Calu3 (cell line): ENCODE measurements around the gene NHSL2. TPM values are rescaled to one million over a fixed set of nuclear protein-coding genes. Genes with fewer than 3 reads are reported as not detected.

Source experiments
- BruUV-seq: library from RNA; stranded (reverse); fragments of 400-500 nt; replicated peaks from 2 replicates; lab custom pipeline; 2021; lab: Mats Ljungman, UMichigan
- CTCF ChIA-PET: fragments of 300-600 bp; sonication (Branson Sonifier 250); formaldehyde crosslinking; loops from one replicate; lab custom pipeline; 2022; ENCODE audit warnings: antibody characterized with exemption; lab: Charles Lee
- DNase-seq: peaks from one replicate; pipeline ENCODE4 v3.0.0; 2022
- H3K27ac Mint-ChIP-seq: one replicate; pipeline ENCODE4 v1.8.0; 2022; ENCODE audit warnings: mixed read lengths; ENCODE audit not compliant: unreplicated experiment
- H3K27me3 Mint-ChIP-seq: one replicate; pipeline ENCODE4 v1.8.0; 2022; ENCODE audit warnings: mixed read lengths; ENCODE audit not compliant: unreplicated experiment
- H3K36me3 Mint-ChIP-seq: one replicate; pipeline ENCODE4 v1.8.0; 2022; ENCODE audit warnings: mild to moderate bottlenecking, moderate library complexity, mixed read lengths; ENCODE audit not compliant: insufficient read depth, unreplicated experiment
- H3K4me1 Mint-ChIP-seq: one replicate; pipeline ENCODE4 v1.8.0; 2022; ENCODE audit warnings: mild to moderate bottlenecking, low read depth, mixed read lengths; ENCODE audit not compliant: unreplicated experiment
- H3K4me3 Mint-ChIP-seq: one replicate; pipeline ENCODE4 v1.8.0; 2022; ENCODE audit warnings: mild to moderate bottlenecking, low read depth, moderate library complexity, mixed read lengths; ENCODE audit not compliant: unreplicated experiment
- H3K9me3 Mint-ChIP-seq: one replicate; pipeline ENCODE4 v1.8.0; 2022; ENCODE audit warnings: low read depth, mixed read lengths; ENCODE audit not compliant: unreplicated experiment
- CTCF ChIP-seq: fragments of 200-600 bp; IDR thresholded peaks from one replicate; pipeline ENCODE4 v1.8.0; 2022; ENCODE audit warnings: antibody characterized with exemption; ENCODE audit not compliant: unreplicated experiment
- intact Hi-C: fragments of 100-400 bp; cut with micrococcal nuclease; formaldehyde crosslinking; loops from one replicate; pipeline ENCODE4 v1.10.0; 2022; ENCODE audit not compliant: unreplicated experiment
- total RNA-seq: library from RNA; stranded (reverse); gene quantifications from 2 replicates; pipeline ENCODE4 v1.2.3, GENCODE V29; 2022

The NHSL2 gene
- total RNA-seq, 1 experiment from 2014 or later: 0.09 TPM

DNA sequence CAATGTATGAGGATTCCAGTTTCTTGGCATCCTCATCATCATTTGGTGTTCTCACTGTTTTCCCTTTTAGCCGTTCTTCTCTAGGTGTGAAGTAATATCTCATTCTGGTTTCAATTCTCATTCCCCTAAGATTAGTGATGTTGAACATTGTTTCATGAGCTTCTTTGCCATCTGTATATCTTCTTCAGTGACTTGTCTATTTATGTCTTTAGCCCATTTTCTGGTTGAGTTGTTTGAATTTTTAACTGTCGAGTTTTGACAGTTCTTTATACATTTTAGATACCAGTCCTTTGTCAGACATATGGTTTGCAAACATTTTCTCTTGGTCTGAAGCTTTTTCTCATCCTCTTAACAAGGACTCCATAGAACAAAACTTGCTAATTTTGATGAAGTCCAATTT is 101.1 kb downstream of the NHSL2 start:
- peaks cover 94% of the 10 kb centered on the region for H3K27me3 Mint-ChIP-seq
- intact Hi-C loops: no loop called here
- no TSS peak for BruUV-seq
- no peaks in the 10 kb centered on the region for H3K9me3 Mint-ChIP-seq
- no peak overlapping the region for H3K27ac Mint-ChIP-seq
- no peaks in the 10 kb centered on the region for H3K4me1 Mint-ChIP-seq
- no peak for TF ChIP-seq CTCF
- CTCF ChIA-PET: no interaction called here
- DNase-seq: no peak
- H3K36me3 Mint-ChIP-seq: no peaks in the 10 kb centered on the region
- H3K4me3 Mint-ChIP-seq: no peak overlapping the region

- TF ChIP-seq CTCF: no peak
- no TSS peak for BruUV-seq
- intact Hi-C loops: no loop called here
- H3K27ac Mint-ChIP-seq: no peak overlapping the region
- H3K9me3 Mint-ChIP-seq: no peaks in the 10 kb centered on the region
- no peaks in the 10 kb centered on the region for H3K36me3 Mint-ChIP-seq
- CTCF ChIA-PET: no interaction called here
- peaks cover 10% of the 10 kb centered on the region for H3K4me1 Mint-ChIP-seq
- H3K4me3 Mint-ChIP-seq: no peak overlapping the region
- no peak for DNase-seq
- peaks cover 68% of the 10 kb centered on the region for H3K27me3 Mint-ChIP-seq
Observed at GRCh38 chrX:72015383-72015782, 104.7 kb downstream of the NHSL2 start.

DNA sequence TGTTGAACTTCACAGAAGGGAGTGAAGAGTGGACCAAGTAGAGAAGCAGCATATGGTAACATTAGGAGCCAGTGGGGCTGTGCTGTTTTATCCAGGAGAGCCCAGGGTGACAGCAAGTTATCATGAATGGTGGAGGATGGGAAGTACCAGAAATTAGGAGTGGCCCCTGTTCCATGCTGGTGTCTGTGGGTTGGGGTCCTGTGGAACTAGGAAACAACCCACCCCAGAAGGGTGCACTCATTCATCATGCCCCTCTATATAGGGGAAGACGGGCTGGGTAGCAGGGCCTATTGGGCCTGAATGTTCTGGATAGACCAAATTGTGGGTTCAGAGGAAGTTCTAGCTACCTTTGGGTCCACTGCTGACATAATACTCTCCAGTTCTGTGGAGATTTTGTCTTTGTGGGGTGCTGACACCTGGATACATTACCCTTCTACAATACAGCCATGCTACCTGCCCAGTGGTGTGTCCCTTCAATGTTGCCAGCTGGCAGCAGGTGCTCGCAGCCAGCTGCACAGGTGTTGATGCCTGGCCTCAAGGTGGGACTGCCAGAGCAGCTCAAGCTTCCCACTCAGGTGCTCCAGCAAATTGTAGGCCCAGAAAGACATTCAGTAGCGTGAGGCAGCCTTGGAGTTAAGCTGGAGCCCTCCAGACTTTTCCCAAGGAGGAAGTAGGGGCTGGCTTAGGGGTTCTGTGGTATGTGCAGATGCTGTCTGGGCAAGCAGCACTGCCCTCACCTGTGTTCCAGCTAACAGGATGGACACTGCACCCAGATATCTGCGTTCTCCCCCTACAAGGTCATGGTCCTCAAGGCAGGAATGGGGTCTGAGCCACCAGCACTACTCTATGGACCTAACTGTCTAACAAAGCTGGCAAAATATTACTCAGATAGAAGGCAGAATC is 106.5 kb downstream of the NHSL2 start:
- Mint-ChIP-seq H3K36me3 (no peaks in the 10 kb centered on the region), H3K27ac (no peak overlapping the region), H3K4me1 (peaks cover 10% of the 10 kb centered on the region), H3K27me3 (peaks cover 54% of the 10 kb centered on the region), H3K9me3 (no peaks in the 10 kb centered on the region), H3K4me3 (no peak overlapping the region)
- intact Hi-C loops: no loop called here
- DNase-seq: no peak
- CTCF ChIA-PET: interaction anchor here (0.5 to 2.1 kb wide), 2 partner anchors 13 to 1101 kb away, joined by 5 to 9 read pairs; no protein-coding TSS in a partner anchor
- no peak for TF ChIP-seq CTCF
- no TSS peak for BruUV-seq

DNA sequence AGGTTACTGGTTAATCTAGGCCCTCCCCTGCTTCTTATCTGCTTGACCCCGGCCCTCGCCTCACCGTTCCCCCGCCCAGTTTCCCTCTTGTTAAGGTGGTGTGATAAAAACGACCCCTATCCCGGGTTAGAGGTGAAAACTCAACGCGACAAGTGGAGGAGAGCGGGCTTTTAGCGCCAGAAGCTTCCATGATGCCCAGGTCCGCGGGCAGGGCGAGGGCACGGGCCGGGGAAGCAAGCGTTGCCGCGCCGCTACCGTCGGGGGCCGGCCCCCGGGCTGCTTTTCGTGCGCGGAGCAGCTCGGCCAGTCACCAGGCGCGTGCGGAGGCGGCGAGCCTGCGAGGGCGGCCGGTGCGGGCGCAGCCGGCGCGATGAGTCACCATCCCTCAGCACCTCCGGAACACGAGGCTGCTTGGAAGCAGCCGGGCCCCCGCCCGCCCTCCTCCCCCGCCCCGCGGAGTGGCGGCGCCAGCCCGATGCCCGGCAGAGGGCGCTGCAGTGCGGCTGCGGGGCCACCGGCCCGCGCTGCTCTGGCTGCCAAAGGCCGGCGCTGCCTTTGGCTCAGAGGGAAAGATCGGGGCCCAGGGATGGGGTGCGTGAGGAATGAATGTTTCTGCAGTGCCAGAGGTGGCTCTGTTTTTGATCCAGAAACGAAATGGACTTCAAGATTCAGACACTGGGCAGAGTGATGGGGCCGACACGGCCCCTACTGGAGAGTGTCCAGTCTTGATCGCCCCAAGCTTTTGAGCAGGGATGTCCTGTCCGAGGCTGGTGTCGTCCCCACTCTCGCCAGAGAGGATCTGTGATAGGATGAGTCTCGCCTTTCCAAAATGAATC is 107.8 kb downstream of the NHSL2 start:
- Mint-ChIP-seq H3K27ac (no peak overlapping the region), H3K9me3 (no peaks in the 10 kb centered on the region), H3K36me3 (no peaks in the 10 kb centered on the region), H3K4me1 (peaks cover 10% of the 10 kb centered on the region), H3K4me3 (peak overlapping the region; percentile 40), H3K27me3 (peaks cover 47% of the 10 kb centered on the region)
- CTCF ChIA-PET: interaction anchor here (0.5 to 2.1 kb wide), 3 partner anchors 11 to 1102 kb away, joined by 4 to 9 read pairs (median 5); no protein-coding TSS in a partner anchor
- DNase-seq: peak; percentile 87
- no TSS peak for BruUV-seq
- peak; percentile 59 for TF ChIP-seq CTCF
- intact Hi-C loops: loop anchor here (1.0 kb wide), 1 partner anchor 108 kb away; no protein-coding TSS in a partner anchor
